ENCODE data around the gene DOK1.

DNA sequence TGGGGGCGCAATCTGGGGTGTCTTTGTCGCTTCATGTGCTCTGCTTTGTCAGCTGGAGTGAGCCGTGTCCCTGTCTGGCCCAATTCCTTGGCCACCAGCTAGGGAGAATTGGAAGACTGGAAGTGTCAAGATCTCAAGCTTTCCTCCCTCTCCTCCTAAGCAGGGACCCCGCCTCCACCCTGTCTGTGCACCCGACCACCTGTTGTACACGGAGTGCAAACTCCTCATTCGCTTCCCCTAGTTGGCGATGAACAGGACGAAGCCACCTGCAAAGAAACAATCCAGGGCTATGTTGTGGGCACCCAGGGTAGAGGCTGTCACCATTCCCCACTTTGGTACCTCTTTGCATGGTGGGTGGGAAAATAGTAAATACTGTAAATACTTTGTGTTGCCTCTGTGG is 26.8 kb upstream of the DOK1 start:
- no peak for TF ChIP-seq EZH2 (IDR thresholded peaks at IDR 0.05; ENCODE audit: borderline replicate concordance, low read depth, low read length, severe bottlenecking)
- TF ChIP-seq, protein P1, sequence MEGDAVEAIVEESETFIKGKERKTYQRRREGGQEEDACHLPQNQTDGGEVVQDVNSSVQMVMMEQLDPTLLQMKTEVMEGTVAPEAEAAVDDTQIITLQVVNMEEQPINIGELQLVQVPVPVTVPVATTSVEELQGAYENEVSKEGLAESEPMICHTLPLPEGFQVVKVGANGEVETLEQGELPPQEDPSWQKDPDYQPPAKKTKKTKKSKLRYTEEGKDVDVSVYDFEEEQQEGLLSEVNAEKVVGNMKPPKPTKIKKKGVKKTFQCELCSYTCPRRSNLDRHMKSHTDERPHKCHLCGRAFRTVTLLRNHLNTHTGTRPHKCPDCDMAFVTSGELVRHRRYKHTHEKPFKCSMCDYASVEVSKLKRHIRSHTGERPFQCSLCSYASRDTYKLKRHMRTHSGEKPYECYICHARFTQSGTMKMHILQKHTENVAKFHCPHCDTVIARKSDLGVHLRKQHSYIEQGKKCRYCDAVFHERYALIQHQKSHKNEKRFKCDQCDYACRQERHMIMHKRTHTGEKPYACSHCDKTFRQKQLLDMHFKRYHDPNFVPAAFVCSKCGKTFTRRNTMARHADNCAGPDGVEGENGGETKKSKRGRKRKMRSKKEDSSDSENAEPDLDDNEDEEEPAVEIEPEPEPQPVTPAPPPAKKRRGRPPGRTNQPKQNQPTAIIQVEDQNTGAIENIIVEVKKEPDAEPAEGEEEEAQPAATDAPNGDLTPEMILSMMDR (IDR thresholded peaks at IDR 0.05; ENCODE audit: borderline replicate concordance, extremely low read depth, low read length, poor library complexity, severe bottlenecking) = no peak

Data from DND-41 (cell line).